CD4-positive, alpha-beta T cell treated with Interleukin-6 at 100 ng/mL for 8 hours (primary cell): ENCODE measurements around the gene TEX35.
A peak's percentile ranks its signal among the peaks of the same experiment; 100 is the strongest.

Source experiments
- DNase-seq: peaks from one replicate; pipeline ENCODE4 v3.0.0-alpha.2; 2020; ENCODE audit warnings: mixed read lengths, low spot score

TEX35 gene

DNA sequence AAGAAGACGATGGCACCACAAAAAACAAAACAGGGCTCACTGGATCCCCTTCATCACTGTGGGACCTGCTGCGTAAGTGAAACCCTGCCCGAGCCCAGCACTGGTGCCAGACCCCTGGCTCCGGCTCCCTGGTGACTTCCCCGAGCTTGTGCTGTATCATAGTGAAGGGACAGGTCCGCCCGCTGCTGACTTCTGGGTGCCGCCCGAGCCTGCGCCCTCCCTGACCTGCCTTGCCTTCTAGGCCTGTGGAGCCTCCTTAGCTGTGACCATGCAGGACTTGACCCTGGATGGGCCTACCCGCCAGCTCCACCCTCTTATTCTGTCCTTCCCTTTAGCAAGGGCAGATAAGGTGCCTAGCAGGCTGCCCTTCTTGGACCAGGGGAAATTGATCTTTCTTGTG lies 7.9 kb downstream of the TEX35 start:
- no peak for DNase-seq

DNA sequence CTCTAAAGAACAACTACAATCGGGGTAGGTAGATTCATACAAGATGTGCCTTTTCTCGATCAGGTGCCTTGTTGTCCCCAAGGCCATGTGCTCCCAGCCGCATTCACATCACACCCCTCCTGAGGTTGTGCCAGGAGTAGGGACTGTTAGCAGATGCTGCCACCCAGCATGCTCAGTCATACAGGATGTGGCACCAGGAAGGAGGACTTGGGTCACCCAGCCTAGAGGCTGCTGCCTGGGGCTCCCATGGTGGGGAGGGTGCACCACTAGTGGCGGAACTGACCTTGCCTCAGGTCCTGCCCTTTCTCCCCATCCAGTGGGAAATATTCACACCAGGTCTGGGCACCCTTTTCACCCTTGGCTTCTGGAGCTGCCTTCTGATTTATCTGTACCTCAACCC lies 8.3 kb downstream of the TEX35 start:
- no peak for DNase-seq

DNA sequence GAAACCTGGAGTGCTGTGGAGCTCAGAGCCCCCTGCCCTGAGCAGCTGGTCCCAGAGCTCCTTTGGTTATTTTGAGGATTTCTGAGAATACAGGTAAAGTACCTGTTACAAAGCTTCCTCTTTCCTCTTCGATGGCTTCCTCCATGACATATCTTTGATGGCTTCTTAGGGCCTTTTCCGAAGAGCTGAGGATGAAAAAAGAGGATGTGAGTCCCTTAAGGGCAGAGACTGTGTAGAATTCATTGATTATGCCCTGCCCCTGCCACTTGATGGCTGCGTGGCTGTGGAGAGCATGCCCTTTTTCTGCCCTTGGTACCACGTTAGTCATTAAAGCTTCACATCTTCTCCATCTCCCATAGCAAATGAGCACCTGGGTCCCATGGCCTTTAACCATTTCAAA lies 14.2 kb downstream of the TEX35 start:
- DNase-seq: no peak

DNA sequence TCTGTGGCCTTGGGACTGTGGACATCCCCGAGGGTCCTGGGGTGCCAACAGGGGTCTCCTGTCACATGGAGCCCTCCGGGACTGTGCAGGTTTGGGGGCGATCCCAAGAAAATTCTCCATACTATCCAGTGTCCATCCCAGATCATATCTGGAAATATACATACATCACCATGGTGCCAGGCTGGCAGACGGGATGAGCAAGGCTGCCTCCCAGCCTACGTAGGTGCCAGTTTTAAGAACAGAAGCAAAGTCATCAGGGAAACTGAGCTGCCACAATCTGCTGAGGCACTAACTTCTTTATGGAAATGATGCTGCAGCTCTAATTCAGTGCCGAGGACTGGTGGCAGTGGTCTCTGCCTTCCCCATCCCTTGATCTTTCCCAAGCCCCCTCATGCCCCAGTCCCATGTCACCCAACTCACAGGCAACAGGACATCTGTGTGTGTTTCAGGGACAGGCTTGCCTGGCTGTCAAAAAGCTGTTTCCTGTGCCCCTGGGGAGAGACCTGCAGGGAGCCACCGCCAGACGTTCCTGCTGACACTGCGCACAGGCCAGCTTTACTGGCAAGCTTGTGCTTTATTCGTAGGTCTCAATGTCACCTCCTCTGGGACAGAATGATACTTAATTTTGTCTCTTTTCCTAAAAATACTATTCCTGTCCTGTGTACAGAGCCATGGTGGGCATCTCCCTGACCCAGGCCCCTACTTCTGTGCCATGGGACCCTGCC lies 15.5 kb downstream of the TEX35 start:
- no peak for DNase-seq

DNA sequence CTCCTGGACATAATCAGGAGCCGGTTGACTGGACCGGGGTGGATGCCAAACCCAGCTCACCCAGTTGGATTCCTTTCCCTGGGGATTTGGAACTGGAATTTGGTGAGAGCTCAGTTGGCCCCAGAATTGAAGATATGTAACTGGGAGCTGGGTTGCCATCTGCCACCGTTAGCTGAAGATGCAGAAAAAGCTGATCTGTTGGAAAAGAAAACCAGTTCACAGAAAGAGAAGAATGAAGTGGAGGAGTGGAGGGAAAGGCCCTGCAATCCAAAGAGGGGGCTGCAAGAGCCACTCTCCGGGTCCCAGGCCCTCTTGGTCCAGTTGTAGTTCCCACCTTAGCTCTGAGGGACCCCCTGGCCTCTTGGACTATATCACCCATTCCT lies 16.0 kb downstream of the TEX35 start:
- no peak for DNase-seq

DNA sequence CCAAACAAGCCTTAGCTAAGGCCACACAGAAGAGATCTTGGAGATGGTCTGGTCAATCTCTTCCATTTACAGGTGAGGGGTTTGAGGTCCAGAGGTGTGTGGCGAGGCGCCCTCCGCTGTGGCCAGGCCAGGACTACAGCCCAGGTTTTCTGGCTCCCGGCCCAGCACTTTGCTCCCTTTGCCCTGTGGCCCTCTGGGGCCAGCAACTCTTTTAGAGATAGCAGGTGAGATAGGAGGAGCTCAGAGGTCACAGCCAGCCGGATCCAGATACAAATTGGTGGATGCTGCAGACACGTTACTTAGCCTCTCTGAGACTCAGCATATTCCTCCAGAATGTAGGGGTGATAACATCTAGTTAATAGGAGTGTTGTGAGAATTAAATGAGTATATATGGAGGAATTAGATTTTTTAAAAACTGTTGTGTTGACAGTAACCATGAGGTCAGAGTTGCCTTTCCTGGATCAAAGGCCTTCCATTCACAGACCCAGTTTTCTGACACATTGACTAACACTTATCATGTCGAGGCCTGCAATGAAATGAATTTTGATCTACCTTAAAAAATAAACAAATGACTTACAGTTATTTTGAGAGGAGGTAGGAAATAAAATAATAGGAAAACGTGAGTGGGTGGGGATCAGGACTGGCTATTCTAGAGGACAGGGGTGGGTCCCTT lies 16.6 kb downstream of the TEX35 start:
- DNase-seq: no peak

DNA sequence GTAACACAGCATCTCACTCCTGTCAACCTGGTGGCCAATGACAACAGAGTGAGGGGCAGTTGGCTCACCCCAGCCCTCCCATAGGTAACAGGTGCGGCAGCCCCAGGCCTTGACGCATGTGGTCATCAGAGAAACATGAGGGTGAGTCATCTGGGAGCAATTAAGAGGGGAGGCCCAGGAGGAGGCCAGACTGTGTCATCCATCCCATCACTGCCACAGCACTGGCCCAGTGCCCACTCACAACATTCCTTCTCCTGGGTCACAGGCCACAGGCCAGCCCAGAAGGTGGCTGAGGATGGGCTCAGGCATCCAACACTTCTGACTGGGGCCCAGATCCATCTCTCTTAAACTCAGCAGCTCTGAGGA lies 17.1 kb downstream of the TEX35 start:
- DNase-seq: no peak

DNA sequence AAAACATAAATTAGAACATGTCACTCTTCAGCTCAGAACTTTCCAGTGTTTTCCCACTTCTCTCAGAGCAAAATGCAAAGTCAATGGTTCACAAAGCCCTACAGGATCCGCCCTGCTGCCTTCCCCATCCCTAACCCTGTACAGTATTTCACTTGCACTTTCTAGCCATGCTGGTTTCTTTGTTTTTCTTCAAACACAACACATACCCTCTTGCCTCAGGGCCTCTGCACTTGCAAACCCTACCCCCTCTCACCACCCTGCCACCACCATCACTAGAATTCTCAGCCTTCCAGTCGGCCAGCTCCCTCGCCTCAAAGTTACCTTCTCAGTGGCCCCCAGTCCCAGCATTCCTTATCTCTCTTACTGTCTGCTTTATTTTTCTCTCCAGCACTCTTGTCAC lies 17.6 kb downstream of the TEX35 start:
- DNase-seq: no peak

DNA sequence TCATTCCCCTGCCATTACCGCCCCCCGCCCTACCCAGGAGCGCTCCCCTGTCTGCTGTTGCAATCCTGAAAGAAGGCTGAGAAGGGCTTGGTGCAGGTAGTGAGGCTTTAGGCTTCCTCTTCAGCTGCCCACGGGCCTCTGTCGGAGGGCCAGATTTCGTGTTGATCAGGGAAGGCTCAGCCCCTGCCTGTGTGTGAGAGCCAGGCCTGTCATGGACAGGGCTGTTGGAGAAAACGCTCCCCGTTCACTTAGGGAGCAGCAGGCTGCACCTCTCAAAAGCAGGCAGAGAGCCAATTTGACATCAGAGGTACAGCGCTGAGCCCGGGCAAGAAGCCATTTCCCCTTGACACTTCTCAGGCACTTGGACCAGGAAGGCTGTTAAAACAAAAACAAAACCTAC lies 19.0 kb downstream of the TEX35 start:
- no peak for DNase-seq

DNA sequence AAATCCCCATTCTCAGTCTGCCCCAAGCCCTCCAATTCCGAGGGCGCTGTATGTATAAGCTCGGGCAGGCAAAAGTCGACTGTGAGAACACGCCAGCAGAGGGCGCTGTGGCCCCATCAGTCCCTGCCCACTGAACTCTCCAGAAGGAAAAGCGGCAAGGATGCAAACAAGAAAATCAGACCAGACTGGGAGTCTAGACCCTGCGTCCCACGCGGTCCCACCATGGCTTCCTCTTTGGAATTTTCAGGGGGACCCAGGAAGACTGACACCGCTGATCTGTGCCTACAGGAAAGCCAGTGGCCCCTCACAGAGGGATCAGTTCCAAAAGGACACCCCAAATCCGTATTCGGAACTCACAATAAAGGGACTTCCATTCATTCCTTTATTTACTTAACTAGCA lies 19.5 kb downstream of the TEX35 start:
- peak; percentile 65 for DNase-seq

DNA sequence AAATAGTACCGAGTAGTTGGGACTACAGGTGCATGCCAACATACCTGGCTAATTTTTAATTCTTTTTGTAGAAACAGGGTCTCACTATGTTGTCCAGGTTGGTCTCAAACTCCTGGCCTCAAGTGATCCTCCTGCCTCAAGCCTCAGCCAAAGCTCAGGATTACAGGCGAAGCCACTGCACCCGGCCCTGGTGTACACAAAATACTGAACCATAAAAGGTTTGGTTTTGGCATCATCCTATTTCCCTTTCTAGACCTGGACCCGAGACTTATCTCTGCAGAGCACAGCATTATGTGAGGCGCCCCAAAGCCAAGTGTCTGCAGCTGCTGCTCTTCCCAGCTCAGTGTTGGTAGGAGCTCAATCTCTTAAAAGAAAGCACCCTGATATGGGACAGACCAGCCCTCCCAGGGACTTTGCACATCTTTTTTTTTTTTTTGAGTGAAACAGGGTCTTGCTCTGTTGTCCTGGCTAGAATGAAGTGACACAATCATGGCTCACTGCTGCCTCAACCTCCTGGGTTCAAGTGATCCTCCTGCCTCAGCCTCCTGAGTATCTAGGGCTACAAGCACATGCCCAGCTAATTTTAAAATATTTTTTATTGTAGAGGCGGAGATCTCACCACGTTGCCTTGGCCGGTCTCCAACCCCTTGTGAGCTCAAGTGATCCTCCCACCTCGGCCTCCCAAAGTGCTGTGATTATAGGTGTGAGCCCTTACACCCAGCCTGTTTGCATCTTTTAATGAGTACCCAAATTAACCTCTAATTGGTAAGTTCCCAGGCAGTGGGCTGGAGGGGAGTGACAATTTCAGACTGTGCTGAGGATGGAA lies 20.4 kb downstream of the TEX35 start:
- no peak for DNase-seq

DNA sequence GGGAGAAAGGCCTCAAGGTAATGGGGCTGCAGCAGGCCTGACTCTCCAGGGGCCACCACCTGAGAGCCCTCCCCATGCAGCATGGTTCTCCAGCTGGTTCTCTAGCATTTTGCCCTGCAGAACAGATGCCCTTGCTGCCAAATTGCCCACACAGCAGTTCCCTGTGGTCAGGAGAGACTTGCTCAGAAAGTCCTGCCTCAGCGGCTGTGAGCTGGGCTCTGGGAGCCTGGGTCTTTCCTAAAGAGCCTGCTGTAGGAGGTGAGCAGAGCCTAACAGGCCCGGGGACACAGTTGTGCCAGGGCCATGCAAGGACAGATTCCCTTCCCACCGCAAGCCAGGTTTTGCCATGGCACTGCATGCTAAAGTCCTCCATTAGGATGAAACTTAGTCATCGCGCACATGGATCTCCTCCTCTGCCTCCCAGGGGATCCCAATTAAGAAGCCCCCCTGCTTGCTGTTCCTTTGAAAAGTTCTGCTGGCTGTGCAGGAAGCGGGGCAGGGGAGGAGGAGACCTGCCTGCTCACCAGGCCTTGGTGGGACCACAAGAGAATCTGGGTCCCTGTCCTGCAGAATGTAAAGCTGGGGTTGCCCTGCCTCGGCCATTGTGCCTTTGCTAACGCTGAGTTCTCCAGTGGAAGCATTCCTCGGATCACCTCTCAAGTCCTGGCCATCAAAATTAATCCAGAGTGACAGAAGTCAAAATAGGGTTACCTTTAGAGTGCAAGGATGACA lies 21.4 kb downstream of the TEX35 start:
- DNase-seq: no peak

DNA sequence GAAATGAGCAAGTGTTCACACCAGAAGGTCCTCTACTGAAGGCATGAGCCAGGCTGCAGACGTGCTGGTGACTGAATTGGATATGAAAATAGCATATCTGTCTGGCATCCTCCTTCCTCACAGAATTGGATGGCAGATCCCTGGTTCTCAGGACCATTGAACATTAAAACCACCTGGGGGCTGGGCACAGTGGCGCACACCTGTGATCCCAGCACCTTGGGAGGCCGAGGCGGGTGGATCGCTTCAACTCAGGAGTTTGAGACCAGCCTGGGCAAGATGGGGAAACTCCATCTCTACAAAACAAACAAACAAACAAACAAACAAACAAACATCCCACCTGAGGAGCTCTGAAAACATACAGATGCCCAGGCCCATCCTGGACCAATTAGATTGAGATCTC lies 23.4 kb downstream of the TEX35 start:
- DNase-seq: no peak

DNA sequence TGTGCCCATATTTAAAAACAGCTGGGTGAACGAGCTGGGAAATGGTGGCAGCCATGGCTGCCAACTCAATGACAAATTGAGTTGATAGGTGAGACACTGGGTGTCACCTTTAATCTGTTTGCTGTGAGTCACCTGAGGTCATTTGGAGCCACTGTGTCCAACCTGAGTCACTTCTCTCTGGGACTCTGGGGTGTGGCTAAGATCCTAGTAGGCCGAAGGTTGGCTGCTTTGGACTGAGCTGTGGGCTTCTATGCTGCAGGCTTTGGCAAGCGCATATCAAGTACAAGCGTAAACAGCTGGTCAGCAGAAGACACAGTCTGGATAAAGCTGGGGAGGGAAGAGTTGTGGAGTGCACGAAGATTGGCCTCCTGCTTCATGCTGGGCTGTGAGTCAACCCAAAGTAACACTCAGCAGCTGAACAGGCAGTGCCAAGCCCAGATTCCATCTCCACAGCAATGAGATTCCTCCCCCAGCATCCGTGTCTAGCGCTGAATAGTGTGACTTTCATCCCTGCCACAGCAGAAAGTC lies 24.0 kb downstream of the TEX35 start:
- no peak for DNase-seq

DNA sequence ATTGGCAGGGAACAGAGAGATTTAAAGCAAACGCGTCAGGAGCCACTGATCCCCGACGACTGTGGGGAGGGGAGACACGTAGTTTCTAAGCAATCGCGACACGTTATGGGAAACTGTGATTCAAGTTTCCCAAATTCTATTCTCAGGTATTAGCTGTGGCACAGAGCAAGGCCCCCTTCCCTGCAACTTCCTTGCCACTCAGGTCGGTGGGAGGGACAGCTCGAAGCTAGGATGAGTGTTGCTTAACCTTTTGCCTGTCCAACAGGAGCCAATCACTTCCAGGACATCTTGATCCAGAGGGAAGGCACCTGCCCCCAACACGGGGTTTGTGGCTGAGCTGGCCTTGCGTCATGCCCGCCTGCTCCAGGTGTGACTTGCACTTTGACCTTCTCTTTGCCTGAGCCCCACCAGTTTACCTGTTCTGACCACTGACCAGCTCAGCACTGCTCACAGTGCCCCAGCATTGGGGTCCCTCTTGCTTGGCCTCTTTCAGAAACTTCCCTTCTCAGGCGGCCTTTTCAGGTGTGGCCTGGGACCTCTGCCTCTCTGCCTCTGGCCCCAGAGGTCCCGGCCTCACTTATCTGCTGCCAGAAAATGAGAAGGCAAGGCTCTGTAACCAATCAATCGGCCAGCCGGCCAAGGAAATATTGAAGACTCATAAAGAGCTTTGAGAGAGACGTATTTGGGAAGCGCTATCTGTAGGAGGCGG lies 24.6 kb downstream of the TEX35 start:
- DNase-seq: no peak

DNA sequence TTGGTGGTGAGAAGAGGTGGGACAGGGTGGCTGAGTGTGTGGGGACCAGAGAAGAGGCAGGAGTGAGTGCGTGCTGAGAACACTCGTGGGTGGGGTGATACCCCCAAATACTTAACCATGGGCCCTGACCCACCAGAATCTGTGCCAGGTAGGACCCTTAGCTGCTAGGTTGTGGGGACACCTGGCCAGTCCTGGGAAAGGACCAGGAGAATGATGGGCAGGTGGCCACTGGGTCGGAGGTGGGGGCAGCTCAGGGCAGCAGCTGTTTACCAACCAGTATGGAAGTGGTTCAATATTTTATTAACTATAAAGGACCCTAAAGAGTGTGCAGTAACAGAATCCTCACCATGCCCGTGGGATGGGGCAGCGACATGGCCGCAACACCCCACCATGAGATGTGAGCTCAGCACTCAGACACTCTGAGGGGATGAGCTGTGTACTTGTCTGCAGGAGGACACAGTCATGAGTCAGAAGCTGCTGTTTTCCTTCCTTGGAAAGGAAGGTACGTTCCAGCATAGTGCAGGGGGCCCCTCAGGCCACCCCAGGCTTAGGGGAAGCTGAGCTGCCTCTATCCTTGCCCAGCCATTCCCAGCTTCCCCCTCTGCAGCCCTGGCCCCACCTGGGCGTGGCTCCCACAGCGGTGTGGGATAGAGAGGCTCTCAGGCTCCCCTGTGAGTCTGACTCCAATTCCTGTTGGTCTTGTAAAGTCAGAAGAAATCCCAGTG lies 25.4 kb downstream of the TEX35 start:
- DNase-seq: no peak

DNA sequence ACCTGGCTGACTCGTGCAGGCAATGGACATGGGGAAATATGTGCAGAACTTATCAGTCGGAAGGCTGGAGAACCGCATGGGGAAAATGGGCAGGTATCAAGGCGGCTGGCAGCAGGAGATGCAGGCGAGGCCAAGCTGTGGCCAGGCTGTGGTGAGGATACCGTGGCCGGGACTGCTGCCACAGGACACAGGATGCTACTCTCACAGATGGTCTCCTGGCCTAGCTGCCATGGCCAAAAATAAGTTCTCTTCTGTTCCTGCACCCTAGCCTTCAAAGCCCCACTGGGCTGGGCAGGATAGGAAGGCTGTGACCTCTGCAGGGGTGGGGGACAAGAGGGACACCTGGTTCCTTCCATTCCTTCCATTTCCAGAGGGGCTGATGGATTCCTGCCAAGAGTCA lies 26.4 kb downstream of the TEX35 start:
- no peak for DNase-seq

DNA sequence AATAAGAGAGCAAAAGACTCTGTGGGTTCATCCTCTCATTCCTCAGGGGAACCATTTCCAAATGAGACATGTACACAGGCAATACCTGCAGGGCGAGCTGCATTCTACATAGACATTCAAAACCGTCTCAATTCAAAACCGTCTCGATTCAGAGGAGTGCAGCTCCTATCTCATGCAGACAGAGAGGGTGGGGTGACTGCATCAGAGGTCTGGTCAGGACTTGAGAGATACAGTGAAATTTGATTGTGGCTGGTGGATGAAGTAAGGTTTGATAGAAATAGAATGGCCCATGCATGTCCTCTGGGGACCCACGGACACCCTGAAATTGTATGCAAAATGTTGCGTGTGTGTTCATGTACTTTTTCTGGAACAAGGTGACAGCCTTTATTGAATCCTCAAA lies 27.3 kb downstream of the TEX35 start:
- DNase-seq: no peak

DNA sequence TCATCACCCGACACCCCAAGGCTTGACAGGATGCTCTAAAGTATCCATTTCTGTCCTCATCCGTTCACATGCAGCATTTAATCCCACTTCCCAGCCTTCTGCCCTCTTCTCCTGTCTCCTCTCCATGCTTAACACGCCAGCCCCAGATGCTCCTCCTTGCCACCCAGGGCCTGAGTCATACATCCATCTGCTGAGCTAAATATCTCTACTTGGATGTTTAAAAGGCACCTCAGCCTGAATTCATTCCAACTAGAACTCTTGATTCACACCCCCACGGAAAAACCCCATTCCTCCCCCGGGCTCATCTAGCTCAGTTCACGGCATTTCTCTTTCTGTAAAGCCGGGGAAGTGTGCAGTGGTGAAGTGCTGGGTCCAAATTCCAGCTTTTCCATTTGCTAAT lies 27.7 kb downstream of the TEX35 start:
- DNase-seq: no peak

DNA sequence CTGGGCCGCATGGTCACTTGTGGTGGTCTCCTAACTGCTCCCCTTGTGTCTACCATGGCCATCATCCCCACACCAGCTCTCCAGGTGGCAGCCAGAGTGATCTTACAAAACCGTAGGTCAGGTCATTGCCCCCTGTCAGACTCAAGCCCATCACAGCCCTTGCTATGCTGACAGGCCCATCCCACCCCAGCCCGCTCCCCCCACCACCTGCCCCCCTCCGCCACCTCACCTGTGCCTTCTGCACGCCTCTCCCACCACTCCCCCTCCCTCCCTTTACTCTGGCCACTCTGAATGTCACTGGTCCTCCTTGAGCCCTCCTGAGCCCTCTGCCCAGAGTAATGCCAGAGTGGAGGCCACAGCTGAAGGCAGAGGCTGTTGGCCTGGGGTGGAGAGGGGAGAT lies 28.5 kb downstream of the TEX35 start:
- DNase-seq: no peak
